ENCODE measurements around the gene MOB2. TPM values are rescaled to one million over a fixed set of nuclear protein-coding genes. Genes with fewer than 3 reads are reported as not detected.

Gene MOB2, protein sequence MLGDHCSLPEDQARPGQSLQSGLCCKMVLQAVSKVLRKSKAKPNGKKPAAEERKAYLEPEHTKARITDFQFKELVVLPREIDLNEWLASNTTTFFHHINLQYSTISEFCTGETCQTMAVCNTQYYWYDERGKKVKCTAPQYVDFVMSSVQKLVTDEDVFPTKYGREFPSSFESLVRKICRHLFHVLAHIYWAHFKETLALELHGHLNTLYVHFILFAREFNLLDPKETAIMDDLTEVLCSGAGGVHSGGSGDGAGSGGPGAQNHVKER
- 10 to 100 TPM; 51.3 to 65.8 TPM for total RNA-seq
- polyA plus RNA-seq = 100 to 1,000 TPM in 1 of 2 donors, 10 to 100 TPM in 1; 32.4 to 104 TPM
- long read RNA-seq, donor 1, transcript MOB2-201 (5 exons, 1,207 nt) = major isoform, 20 of 139 reads
- long read RNA-seq, donor 1, transcript MOB2-202 (5 exons, 795 nt) = minor isoform, 8 of 139 reads
- long read RNA-seq, donor 1, partial matches to known transcripts = 75 of 139 reads
- long read RNA-seq, donor 1, other reads (novel, unspliced or antisense) = 36 of 139 reads
- long read RNA-seq, donor 2, partial matches to known transcripts = 21 of 44 reads
- long read RNA-seq, donor 2, other reads (novel, unspliced or antisense) = 15 of 44 reads

- H3K9me3 ChIP-seq (ENCODE audit: control insufficient read depth, low read length) = no peaks in the 10 kb centered on the region
- peak within 1 kb of the TSS; percentile 1 to 50 for H3K27ac ChIP-seq (ENCODE audit: low read depth in 1 of 2, low read length in 2 of 2)
- intact Hi-C loops (cut with DNase I) = loop anchor here in 1 of 2 donors (10.0 kb wide), 1 partner anchor 211 kb away; no protein-coding TSS in a partner anchor
- peak; percentile 78 to 87 for DNase-seq
- WGBS, 2 donors = 3 to 6% methylated on average over 23 to 31 of the region's 31 CpGs
- ATAC-seq (ENCODE audit: low FRiP score) = peak; percentile 62
- H3K4me3 ChIP-seq (ENCODE audit: low read length in 2 of 2) = peak within 1 kb of the TSS; percentile 15 to 27
- H3K36me3 ChIP-seq (ENCODE audit: control insufficient read depth in 1 of 2, insufficient read depth in 2 of 2, low read length in 1 of 2) = no peaks in the 10 kb centered on the region
- no peaks in the 10 kb centered on the region for H3K27me3 ChIP-seq (ENCODE audit: control insufficient read depth in 1 of 2, insufficient read depth in 2 of 2, low read length in 1 of 2)
- H3K4me1 ChIP-seq (ENCODE audit: control insufficient read depth in 1 of 2, insufficient read depth in 2 of 2, low read length in 2 of 2) = no peaks in the 10 kb centered on the region
Observed at GRCh38 chr11:1486054-1486825, at the start of gene MOB2. Gene MOB2, minus strand, starts transcription at chr11:1486779. Its CDS starts 223 bp downstream, at chr11:1486556.

DNA sequence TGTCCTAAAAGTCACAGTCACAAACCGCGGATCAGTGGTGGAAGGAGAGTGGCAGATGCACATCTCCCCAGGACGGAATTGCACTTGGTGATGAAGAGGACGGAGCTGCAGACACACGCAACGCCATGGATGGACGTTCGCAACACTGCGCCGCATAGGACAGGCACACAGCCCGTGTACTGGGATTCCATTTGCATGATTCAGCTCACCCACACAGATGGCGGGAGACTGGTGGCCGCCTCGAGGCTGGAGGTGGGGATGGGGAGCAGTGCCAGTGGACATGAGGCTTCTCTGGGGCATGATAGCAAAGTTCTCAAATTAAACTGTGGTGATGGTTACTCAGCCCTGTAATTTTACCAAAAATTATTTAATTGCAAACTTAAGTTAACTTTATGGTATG lies 48.1 kb upstream of the MOB2 start:
- no peak overlapping the region for H3K4me3 ChIP-seq (ENCODE audit: low read length in 2 of 2)
- H3K36me3 ChIP-seq (ENCODE audit: control insufficient read depth in 1 of 2, insufficient read depth in 2 of 2, low read length in 1 of 2) = no peaks in the 10 kb centered on the region
- ATAC-seq (ENCODE audit: low FRiP score) = no peak
- no peaks in the 10 kb centered on the region for H3K27me3 ChIP-seq (ENCODE audit: control insufficient read depth in 1 of 2, insufficient read depth in 2 of 2, low read length in 1 of 2)
- intact Hi-C loops (cut with DNase I) = loop anchor here in 1 of 2 donors (10.0 kb wide), 1 partner anchor 140 kb away; no protein-coding TSS in a partner anchor
- no peak overlapping the region for H3K27ac ChIP-seq (ENCODE audit: low read depth in 1 of 2, low read length in 2 of 2)
- DNase-seq = peak in 1 of 2 donors; percentile 50
- H3K9me3 ChIP-seq (ENCODE audit: control insufficient read depth, low read length) = no peaks in the 10 kb centered on the region
- 43 to 56% methylated on average over 14 of the region's 14 CpGs for WGBS, 2 donors
- peaks cover 0 to 7% of the 10 kb centered on the region in 2 donors for H3K4me1 ChIP-seq (ENCODE audit: control insufficient read depth in 1 of 2, insufficient read depth in 2 of 2, low read length in 2 of 2)

GRCh38 chr11:1534171-1534570 lies 47.6 kb upstream of the MOB2 start:
- Histone ChIP-seq H3K36me3 (ENCODE audit: control insufficient read depth in 1 of 2, insufficient read depth in 2 of 2, low read length in 1 of 2) (no peaks in the 10 kb centered on the region), H3K27ac (ENCODE audit: low read depth in 1 of 2, low read length in 2 of 2) (peak overlapping the region in 1 of 2 donors; percentile 8), H3K4me1 (ENCODE audit: control insufficient read depth in 1 of 2, insufficient read depth in 2 of 2, low read length in 2 of 2) (peaks cover 0 to 7% of the 10 kb centered on the region in 2 donors), H3K9me3 (ENCODE audit: control insufficient read depth, low read length) (no peaks in the 10 kb centered on the region), H3K4me3 (ENCODE audit: low read length in 2 of 2) (no peak overlapping the region), H3K27me3 (ENCODE audit: control insufficient read depth in 1 of 2, insufficient read depth in 2 of 2, low read length in 1 of 2) (no peaks in the 10 kb centered on the region)
- no peak for DNase-seq
- 89 to 93% methylated on average over 7 of the region's 7 CpGs for WGBS, 2 donors
- ATAC-seq (ENCODE audit: low FRiP score) = no peak
- intact Hi-C loops (cut with DNase I) = loop anchor here in 1 of 2 donors (10.0 kb wide), 1 partner anchor 139 kb away; no protein-coding TSS in a partner anchor

- Histone ChIP-seq H3K36me3 (ENCODE audit: control insufficient read depth in 1 of 2, insufficient read depth in 2 of 2, low read length in 1 of 2) (no peaks in the 10 kb centered on the region), H3K4me3 (ENCODE audit: low read length in 2 of 2) (no peak overlapping the region), H3K27me3 (ENCODE audit: control insufficient read depth in 1 of 2, insufficient read depth in 2 of 2, low read length in 1 of 2) (no peaks in the 10 kb centered on the region), H3K27ac (ENCODE audit: low read depth in 1 of 2, low read length in 2 of 2) (peak overlapping the region in 1 of 2 donors; percentile 64), H3K4me1 (ENCODE audit: control insufficient read depth in 1 of 2, insufficient read depth in 2 of 2, low read length in 2 of 2) (peaks cover 0 to 7% of the 10 kb centered on the region in 2 donors), H3K9me3 (ENCODE audit: control insufficient read depth, low read length) (no peaks in the 10 kb centered on the region)
- intact Hi-C loops (cut with DNase I) = loop anchor here in 1 of 2 donors (10.0 kb wide), 1 partner anchor 139 kb away; no protein-coding TSS in a partner anchor
- no peak for DNase-seq
- ATAC-seq (ENCODE audit: low FRiP score) = no peak
- WGBS, 2 donors = 95% methylated on average over 10 of the region's 10 CpGs
Observed at GRCh38 chr11:1533342-1533725, 46.8 kb upstream of the MOB2 start.

GRCh38 chr11:1532606-1533341 lies 46.2 kb upstream of the MOB2 start:
- ATAC-seq (ENCODE audit: low FRiP score) (no peak), DNase-seq (no peak)
- peaks cover 0 to 7% of the 10 kb centered on the region in 2 donors for H3K4me1 ChIP-seq (ENCODE audit: control insufficient read depth in 1 of 2, insufficient read depth in 2 of 2, low read length in 2 of 2)

GRCh38 chr11:1532014-1532586 lies 45.5 kb upstream of the MOB2 start:
- DNase-seq (peak; percentile 82 to 88), ATAC-seq (ENCODE audit: low FRiP score) (peak; percentile 79)
- WGBS, 2 donors = 6 to 8% methylated on average over 17 of the region's 17 CpGs
- intact Hi-C loops (cut with DNase I) = loop anchor here in 1 of 2 donors (10.0 kb wide), 1 partner anchor 137 kb away; no protein-coding TSS in a partner anchor
- Histone ChIP-seq H3K9me3 (ENCODE audit: control insufficient read depth, low read length) (no peaks in the 10 kb centered on the region), H3K27ac (ENCODE audit: low read depth in 1 of 2, low read length in 2 of 2) (peak overlapping the region in 1 of 2 donors; percentile 64), H3K36me3 (ENCODE audit: control insufficient read depth in 1 of 2, insufficient read depth in 2 of 2, low read length in 1 of 2) (no peaks in the 10 kb centered on the region), H3K4me3 (ENCODE audit: low read length in 2 of 2) (no peak overlapping the region), H3K27me3 (ENCODE audit: control insufficient read depth in 1 of 2, insufficient read depth in 2 of 2, low read length in 1 of 2) (no peaks in the 10 kb centered on the region), H3K4me1 (ENCODE audit: control insufficient read depth in 1 of 2, insufficient read depth in 2 of 2, low read length in 2 of 2) (peaks cover 0 to 7% of the 10 kb centered on the region in 2 donors)

More at GRCh38 chr11:1532606-1533341, 46.2 kb upstream of the MOB2 start:
- Histone ChIP-seq H3K27ac (ENCODE audit: low read depth in 1 of 2, low read length in 2 of 2) (peak overlapping the region in 1 of 2 donors; percentile 64), H3K27me3 (ENCODE audit: control insufficient read depth in 1 of 2, insufficient read depth in 2 of 2, low read length in 1 of 2) (no peaks in the 10 kb centered on the region), H3K4me3 (ENCODE audit: low read length in 2 of 2) (no peak overlapping the region), H3K36me3 (ENCODE audit: control insufficient read depth in 1 of 2, insufficient read depth in 2 of 2, low read length in 1 of 2) (no peaks in the 10 kb centered on the region), H3K9me3 (ENCODE audit: control insufficient read depth, low read length) (no peaks in the 10 kb centered on the region)
- intact Hi-C loops (cut with DNase I) = loop anchor here in 1 of 2 donors (10.0 kb wide), 1 partner anchor 138 kb away; no protein-coding TSS in a partner anchor
- WGBS, 2 donors = 35 to 45% methylated on average over 20 of the region's 20 CpGs

GRCh38 chr11:1531449-1532013 lies 45.0 kb upstream of the MOB2 start:
- ATAC-seq (ENCODE audit: low FRiP score) (no peak), DNase-seq (no peak)
- peak overlapping the region in 1 of 2 donors; percentile 64 for H3K27ac ChIP-seq (ENCODE audit: low read depth in 1 of 2, low read length in 2 of 2)
- no peaks in the 10 kb centered on the region for H3K36me3 ChIP-seq (ENCODE audit: control insufficient read depth in 1 of 2, insufficient read depth in 2 of 2, low read length in 1 of 2)
- no peaks in the 10 kb centered on the region for H3K9me3 ChIP-seq (ENCODE audit: control insufficient read depth, low read length)
- H3K4me3 ChIP-seq (ENCODE audit: low read length in 2 of 2) = no peak overlapping the region
- H3K27me3 ChIP-seq (ENCODE audit: control insufficient read depth in 1 of 2, insufficient read depth in 2 of 2, low read length in 1 of 2) = no peaks in the 10 kb centered on the region
- peaks cover 0 to 7% of the 10 kb centered on the region in 2 donors for H3K4me1 ChIP-seq (ENCODE audit: control insufficient read depth in 1 of 2, insufficient read depth in 2 of 2, low read length in 2 of 2)
- 19 to 20% methylated on average over 12 of the region's 12 CpGs for WGBS, 2 donors
- intact Hi-C loops (cut with DNase I) = loop anchor here in 1 of 2 donors (10.0 kb wide), 1 partner anchor 137 kb away; no protein-coding TSS in a partner anchor
